Type B pancreatic cell (in vitro differentiated cells): ENCODE measurements around the gene NRP1. TPM values are rescaled to one million over a fixed set of nuclear protein-coding genes. Genes with fewer than 3 reads are reported as not detected.

Experiments
- DNase-seq: peaks from one replicate; pipeline ENCODE4 v3.0.0; 2021; ENCODE audit warnings: mixed read lengths; ENCODE audit not compliant: unreplicated experiment; ENCODE audit errors: extremely low spot score
- H3K27ac Mint-ChIP-seq: 2 replicates; pipeline ENCODE4 v1.8.0; 2021; ENCODE audit warnings: mild to moderate bottlenecking, mixed read lengths
- H3K27me3 Mint-ChIP-seq: 2 replicates; pipeline ENCODE4 v1.8.0; 2021; ENCODE audit warnings: mixed read lengths
- H3K36me3 Mint-ChIP-seq: 2 replicates; pipeline ENCODE4 v1.8.0; 2021; ENCODE audit warnings: mixed read lengths
- H3K4me1 Mint-ChIP-seq: one replicate; pipeline ENCODE4 v1.8.0; 2021; ENCODE audit warnings: mixed read lengths; ENCODE audit not compliant: unreplicated experiment
- H3K4me3 Mint-ChIP-seq: 2 replicates; pipeline ENCODE4 v1.8.0; 2021; ENCODE audit warnings: mild to moderate bottlenecking, mixed read lengths
- H3K9me3 Mint-ChIP-seq: 2 replicates; pipeline ENCODE4 v1.8.0; 2021; ENCODE audit warnings: mixed read lengths
- CTCF ChIP-seq: fragments of 200-600 bp; sonication (generic); conservative IDR thresholded peaks from 2 replicates; pipeline ENCODE4 v1.5.0; 2021; ENCODE audit warnings: antibody characterized with exemption, mild to moderate bottlenecking
- total RNA-seq: library from RNA; stranded (reverse); gene quantifications from 2 replicates; pipeline ENCODE4 v1.2.1, GENCODE V29; 2021; ENCODE audit warnings: low replicate concordance

The NRP1 gene
- total RNA-seq, 1 donor from 2014 or later = 70.7 TPM

- H3K27ac Mint-ChIP-seq = peak overlapping the region; percentile 22
- peaks cover 14% of the 10 kb centered on the region for H3K4me1 Mint-ChIP-seq
- no peak for TF ChIP-seq CTCF
- H3K4me3 Mint-ChIP-seq = peak overlapping the region; percentile 3
- H3K36me3 Mint-ChIP-seq = peaks cover 71% of the 10 kb centered on the region
- no peaks in the 10 kb centered on the region for H3K9me3 Mint-ChIP-seq
- H3K27me3 Mint-ChIP-seq = no peaks in the 10 kb centered on the region
- DNase-seq = no peak
Measured at GRCh38 chr10:33252794-33253203, 81.7 kb downstream of the NRP1 start.

GRCh38 chr10:33252324-33252723 lies 82.1 kb downstream of the NRP1 start:
- H3K4me3 Mint-ChIP-seq = peak overlapping the region; percentile 3
- DNase-seq = no peak
- H3K4me1 Mint-ChIP-seq = peaks cover 14% of the 10 kb centered on the region
- H3K27ac Mint-ChIP-seq = peak overlapping the region; percentile 22
- H3K36me3 Mint-ChIP-seq = peaks cover 71% of the 10 kb centered on the region
- H3K9me3 Mint-ChIP-seq = no peaks in the 10 kb centered on the region
- no peaks in the 10 kb centered on the region for H3K27me3 Mint-ChIP-seq
- TF ChIP-seq CTCF = no peak

GRCh38 chr10:33249659-33250345 lies 84.7 kb downstream of the NRP1 start:
- Mint-ChIP-seq H3K27me3 (no peaks in the 10 kb centered on the region), H3K27ac (no peak overlapping the region), H3K4me1 (peaks cover 18% of the 10 kb centered on the region), H3K9me3 (no peaks in the 10 kb centered on the region), H3K4me3 (no peak overlapping the region), H3K36me3 (peaks cover 59% of the 10 kb centered on the region)
- DNase-seq = no peak
- TF ChIP-seq CTCF = no peak

- H3K4me1 Mint-ChIP-seq = peaks cover 22% of the 10 kb centered on the region
- no peak overlapping the region for H3K27ac Mint-ChIP-seq
- TF ChIP-seq CTCF = no peak
- peaks cover 56% of the 10 kb centered on the region for H3K36me3 Mint-ChIP-seq
- no peak for DNase-seq
- H3K27me3 Mint-ChIP-seq = no peaks in the 10 kb centered on the region
- H3K9me3 Mint-ChIP-seq = no peaks in the 10 kb centered on the region
- H3K4me3 Mint-ChIP-seq = no peak overlapping the region
Measured at GRCh38 chr10:33249137-33249536, 85.3 kb downstream of the NRP1 start.

- no peak for TF ChIP-seq CTCF
- Mint-ChIP-seq H3K27me3 (no peaks in the 10 kb centered on the region), H3K27ac (no peak overlapping the region), H3K4me3 (no peak overlapping the region), H3K9me3 (no peaks in the 10 kb centered on the region), H3K36me3 (peaks cover 51% of the 10 kb centered on the region), H3K4me1 (peaks cover 22% of the 10 kb centered on the region)
- DNase-seq = no peak
Measured at GRCh38 chr10:33248638-33249037, 85.8 kb downstream of the NRP1 start.
